Adipocyte (in vitro differentiated cells): ENCODE results near the gene CNTNAP5.

Experiments used
- DNase-seq: peaks from one replicate; pipeline ENCODE4 v3.0.0-alpha.2; 2015; ENCODE audit warnings: low read depth
- H3K27me3 ChIP-seq: replicated peaks from 2 replicates; pipeline ENCODE4 v1.7.0; 2013; ENCODE audit warnings: mild to moderate bottlenecking, low read length, moderate library complexity; ENCODE audit not compliant: control insufficient read depth, insufficient read depth
- H3K36me3 ChIP-seq: 2 replicates; pipeline ENCODE4 v1.7.0; 2013; ENCODE audit warnings: low read length, mild to moderate bottlenecking, moderate library complexity; ENCODE audit not compliant: control insufficient read depth, insufficient read depth, severe bottlenecking
- H3K4me1 ChIP-seq: 2 replicates; pipeline ENCODE4 v1.7.0; 2013; ENCODE audit warnings: mild to moderate bottlenecking, low read length, moderate library complexity; ENCODE audit not compliant: control insufficient read depth, insufficient read depth
- H3K4me3 ChIP-seq: 2 replicates; pipeline ENCODE4 v1.7.0; 2013; ENCODE audit warnings: mild to moderate bottlenecking, low read length, moderate library complexity
- H3K9ac ChIP-seq: 2 replicates; pipeline ENCODE4 v1.7.0; 2013; ENCODE audit warnings: mild to moderate bottlenecking, low read length, moderate library complexity
- H3K9me3 ChIP-seq: 2 replicates; pipeline ENCODE4 v1.7.0; 2013; ENCODE audit warnings: mild to moderate bottlenecking, low read length, moderate library complexity; ENCODE audit not compliant: control insufficient read depth

CNTNAP5 gene

DNA sequence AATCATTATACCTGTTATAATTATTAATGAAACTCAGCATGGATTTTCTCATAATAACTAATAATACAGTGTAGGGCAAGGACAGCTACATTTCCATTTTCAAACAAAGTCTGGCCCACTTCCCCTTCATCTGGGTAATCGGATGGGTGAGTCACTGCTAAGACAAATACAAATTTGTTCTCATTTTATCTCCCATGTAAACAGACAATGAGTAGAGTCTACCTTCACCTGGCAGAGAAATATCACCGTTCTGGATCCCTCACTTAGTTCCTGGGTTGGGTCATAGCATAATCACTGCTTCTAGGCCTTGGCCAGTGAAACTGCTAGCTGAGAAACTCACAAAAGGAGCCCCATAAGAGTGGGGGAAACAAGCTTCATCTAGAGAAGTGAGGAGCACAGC is 9.2 kb downstream of the CNTNAP5 start:
- no peak for DNase-seq

DNA sequence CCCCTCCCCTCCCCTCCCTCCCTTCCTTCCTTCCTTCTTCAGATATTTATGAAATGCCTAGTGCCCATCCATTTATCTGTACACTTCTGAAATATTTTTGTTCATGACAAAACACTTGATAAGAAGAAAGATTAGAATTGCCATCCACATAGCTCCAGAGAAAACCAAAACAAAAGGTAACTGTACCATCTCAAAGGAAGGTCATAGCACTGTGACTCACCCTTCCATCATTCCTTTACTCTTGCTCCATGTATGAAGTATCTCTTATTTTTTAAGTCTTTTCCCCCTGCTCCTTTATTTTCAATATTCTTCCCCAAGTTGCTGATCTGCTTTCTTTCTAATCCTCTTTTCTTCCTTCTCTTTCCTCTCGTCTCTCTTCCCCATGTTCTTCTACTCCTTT is 9.9 kb downstream of the CNTNAP5 start:
- Histone ChIP-seq H3K27me3 (no peaks in the 10 kb centered on the region), H3K4me3 (no peak overlapping the region), H3K36me3 (no peaks in the 10 kb centered on the region), H3K4me1 (no peaks in the 10 kb centered on the region), H3K9me3 (no peaks in the 10 kb centered on the region), H3K9ac (no peak overlapping the region)
- DNase-seq = no peak

More for the DNA sequence above, 9.2 kb downstream of the CNTNAP5 start:
- Histone ChIP-seq H3K4me1 (no peaks in the 10 kb centered on the region), H3K9ac (no peak overlapping the region), H3K4me3 (no peak overlapping the region), H3K36me3 (no peaks in the 10 kb centered on the region), H3K9me3 (no peaks in the 10 kb centered on the region), H3K27me3 (no peaks in the 10 kb centered on the region)

DNA sequence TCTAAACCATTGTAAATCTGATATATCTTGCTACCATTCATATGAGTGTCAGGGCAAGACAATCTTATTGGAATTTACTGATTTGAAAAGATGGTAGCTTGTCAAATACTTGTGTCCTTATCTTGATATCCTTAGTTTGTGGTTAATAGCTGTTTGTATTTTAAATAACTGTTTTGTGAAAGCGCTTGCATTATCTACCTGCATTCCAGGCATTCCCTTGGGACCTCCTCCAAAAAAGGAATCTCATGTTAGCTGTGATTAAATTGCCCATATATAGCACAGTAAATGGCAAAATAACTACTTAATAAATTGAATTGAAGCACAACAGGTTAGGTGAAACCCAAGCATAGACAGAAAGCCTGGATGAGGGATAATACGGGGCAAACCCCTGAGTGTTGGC is 13.9 kb downstream of the CNTNAP5 start:
- H3K36me3 ChIP-seq = no peaks in the 10 kb centered on the region
- no peaks in the 10 kb centered on the region for H3K27me3 ChIP-seq
- H3K4me3 ChIP-seq = no peak overlapping the region
- H3K9ac ChIP-seq = no peak overlapping the region
- DNase-seq = no peak
- no peaks in the 10 kb centered on the region for H3K4me1 ChIP-seq
- no peaks in the 10 kb centered on the region for H3K9me3 ChIP-seq

DNA sequence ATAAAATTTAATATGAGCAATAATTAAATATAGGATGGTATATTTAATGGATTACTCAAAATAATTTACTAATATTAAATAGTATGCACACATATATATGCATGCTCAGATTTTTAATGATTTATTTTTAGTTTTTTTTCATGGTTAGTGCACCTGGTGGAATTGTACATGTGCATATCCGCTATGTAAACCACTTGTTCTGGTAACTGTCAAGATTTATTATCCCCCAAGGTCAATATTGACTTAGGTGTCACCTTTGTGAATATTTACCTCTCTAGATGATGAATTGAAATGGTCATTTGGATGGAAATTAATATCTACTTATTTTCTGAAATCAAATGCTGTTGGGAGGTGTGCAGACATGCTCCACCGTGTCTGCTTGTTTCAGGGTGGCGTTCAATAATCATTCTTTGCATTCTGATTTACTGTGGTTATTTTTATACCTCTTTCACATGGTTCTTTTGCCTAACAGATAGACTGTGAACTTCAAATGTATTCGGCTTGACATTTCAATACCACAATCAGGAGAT is 14.7 kb downstream of the CNTNAP5 start:
- H3K4me1 ChIP-seq = no peaks in the 10 kb centered on the region
- no peaks in the 10 kb centered on the region for H3K36me3 ChIP-seq
- H3K27me3 ChIP-seq = no peaks in the 10 kb centered on the region
- no peak overlapping the region for H3K4me3 ChIP-seq
- no peak for DNase-seq
- H3K9ac ChIP-seq = no peak overlapping the region
- H3K9me3 ChIP-seq = no peaks in the 10 kb centered on the region

DNA sequence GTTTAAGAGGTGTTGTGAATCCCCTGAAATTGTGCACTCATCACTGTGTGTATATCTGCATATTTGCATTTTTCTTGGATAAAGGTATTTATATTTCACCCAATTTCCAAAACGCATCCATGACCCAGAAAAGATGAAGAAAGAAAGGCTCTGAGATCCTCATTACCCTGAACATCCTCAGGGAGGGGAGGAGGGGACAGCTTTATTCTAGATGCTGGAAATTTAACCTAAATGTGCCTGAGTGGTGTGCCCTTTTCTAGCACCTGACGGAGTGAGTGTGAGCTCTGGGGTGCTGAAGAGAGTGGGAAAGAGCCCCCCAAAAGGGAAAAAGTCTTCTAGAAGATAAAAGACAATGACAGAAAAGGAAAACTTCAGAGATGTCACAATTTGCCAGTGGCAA is 20.8 kb downstream of the CNTNAP5 start:
- Histone ChIP-seq H3K27me3 (no peaks in the 10 kb centered on the region), H3K4me1 (no peaks in the 10 kb centered on the region), H3K36me3 (no peaks in the 10 kb centered on the region), H3K4me3 (no peak overlapping the region), H3K9me3 (no peaks in the 10 kb centered on the region), H3K9ac (no peak overlapping the region)
- no peak for DNase-seq

DNA sequence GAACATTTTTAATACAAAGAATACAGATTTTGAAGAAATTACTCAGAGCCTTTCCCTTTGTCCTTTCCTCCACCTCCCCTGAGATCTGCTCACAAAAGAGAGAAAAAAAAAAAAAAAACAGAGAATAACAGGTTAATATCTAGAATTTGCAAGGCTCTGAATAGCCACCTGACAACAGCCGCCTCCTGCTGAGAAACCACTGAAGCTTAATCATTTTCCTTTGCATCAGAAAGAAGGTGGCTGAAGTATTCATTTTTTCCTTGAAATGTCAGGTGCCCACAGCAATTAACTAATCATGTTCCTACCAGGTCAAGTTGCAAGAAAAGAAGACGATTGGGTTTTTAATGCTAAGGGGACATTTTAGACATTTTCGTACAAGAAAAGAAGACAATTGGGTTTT is 21.2 kb downstream of the CNTNAP5 start:
- Histone ChIP-seq H3K9ac (no peak overlapping the region), H3K4me1 (no peaks in the 10 kb centered on the region), H3K4me3 (no peak overlapping the region), H3K9me3 (no peaks in the 10 kb centered on the region), H3K27me3 (no peaks in the 10 kb centered on the region), H3K36me3 (no peaks in the 10 kb centered on the region)
- no peak for DNase-seq

DNA sequence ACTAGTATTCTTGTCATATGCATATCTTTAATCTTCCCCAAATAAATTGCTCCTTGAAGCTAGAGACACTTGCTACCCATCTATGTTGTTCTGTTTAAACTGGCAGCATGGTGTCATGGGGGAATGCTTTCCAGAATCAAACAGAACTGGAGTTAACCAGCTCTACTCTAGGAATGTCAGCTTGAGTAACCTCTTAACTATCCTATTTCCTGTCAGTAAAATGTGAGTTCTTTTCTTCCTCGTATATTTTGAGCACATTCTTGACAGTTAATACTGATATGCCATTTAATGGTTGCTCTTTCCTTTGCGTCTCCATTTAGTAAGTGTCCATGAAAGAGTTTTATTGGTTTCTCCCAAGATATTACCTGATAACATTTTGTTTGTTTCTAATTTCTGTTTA is 23.0 kb downstream of the CNTNAP5 start:
- H3K9me3 ChIP-seq = no peaks in the 10 kb centered on the region
- H3K4me3 ChIP-seq = no peak overlapping the region
- no peaks in the 10 kb centered on the region for H3K4me1 ChIP-seq
- no peaks in the 10 kb centered on the region for H3K36me3 ChIP-seq
- DNase-seq = no peak
- H3K27me3 ChIP-seq = no peaks in the 10 kb centered on the region
- H3K9ac ChIP-seq = no peak overlapping the region

DNA sequence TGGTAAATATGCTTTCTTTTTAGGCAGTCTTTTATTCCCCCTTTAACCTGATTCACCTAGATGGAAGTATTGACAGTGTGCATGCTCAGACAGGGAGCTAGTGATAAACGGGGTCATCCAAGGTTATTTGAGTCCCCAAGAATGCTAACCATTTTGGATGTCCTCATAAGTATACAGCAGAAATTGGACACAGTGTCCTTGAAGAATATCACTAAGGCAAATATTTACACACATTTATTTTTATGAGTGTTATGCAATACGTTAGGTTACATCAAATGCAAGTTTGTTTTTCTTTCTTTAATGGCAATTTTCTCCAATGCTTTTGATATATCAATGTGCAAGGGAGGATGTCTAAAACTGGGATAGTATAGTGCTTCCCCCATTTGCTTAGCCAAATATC is 23.6 kb downstream of the CNTNAP5 start:
- H3K9ac ChIP-seq = no peak overlapping the region
- H3K9me3 ChIP-seq = no peaks in the 10 kb centered on the region
- no peak overlapping the region for H3K4me3 ChIP-seq
- H3K4me1 ChIP-seq = no peaks in the 10 kb centered on the region
- no peaks in the 10 kb centered on the region for H3K27me3 ChIP-seq
- no peaks in the 10 kb centered on the region for H3K36me3 ChIP-seq
- DNase-seq = no peak

DNA sequence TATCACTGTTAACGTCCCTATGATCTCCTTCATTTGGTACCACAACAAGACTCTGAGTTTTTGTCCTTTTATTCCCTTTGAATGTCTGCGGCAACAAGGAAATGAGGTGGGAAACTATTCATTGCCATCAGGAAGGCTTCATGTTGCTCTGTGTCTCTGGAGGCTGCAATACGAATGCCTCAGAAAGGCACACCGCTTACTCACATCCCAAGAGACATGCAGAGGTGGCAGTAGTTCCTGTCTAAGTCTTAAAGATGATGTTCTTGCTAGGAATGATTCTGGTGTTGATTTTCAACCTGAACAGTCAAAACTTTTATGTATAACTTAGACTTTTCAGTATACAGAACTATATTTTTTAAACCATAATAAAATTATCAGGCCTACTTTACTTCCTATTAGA is 24.0 kb downstream of the CNTNAP5 start:
- Histone ChIP-seq H3K9ac (no peak overlapping the region), H3K9me3 (no peaks in the 10 kb centered on the region), H3K27me3 (no peaks in the 10 kb centered on the region), H3K4me3 (no peak overlapping the region), H3K36me3 (no peaks in the 10 kb centered on the region), H3K4me1 (no peaks in the 10 kb centered on the region)
- no peak for DNase-seq

DNA sequence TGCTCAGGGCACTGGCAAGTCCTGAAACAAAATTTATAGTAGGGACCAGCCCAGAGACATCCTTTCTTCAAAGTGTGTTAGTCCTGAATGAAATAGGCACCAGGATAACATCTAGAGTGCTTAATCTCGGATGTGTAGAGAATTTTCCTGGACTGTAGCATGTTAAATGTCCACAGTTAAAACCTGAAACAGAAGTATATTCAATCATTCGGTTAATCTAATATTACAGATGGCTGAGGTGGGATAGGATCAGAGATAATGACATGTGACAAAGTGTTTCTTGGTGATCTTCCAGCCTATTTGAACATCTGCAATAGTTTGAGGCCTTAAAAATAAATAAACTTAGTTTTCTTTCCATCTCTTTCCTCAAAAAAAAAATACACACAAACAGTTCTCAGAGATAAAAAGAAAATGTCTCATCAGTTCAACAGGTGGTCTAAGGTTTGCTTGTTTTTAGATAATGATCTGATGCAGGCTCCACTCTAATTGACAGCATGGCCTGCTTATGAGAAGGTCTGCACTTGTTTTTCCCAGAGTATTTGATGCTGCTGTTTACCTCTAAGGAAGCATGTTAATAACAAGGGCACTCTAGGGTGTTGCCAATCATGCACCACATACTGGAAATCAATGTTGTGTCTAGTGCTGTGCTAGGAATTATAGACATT is 25.9 kb downstream of the CNTNAP5 start:
- no peaks in the 10 kb centered on the region for H3K9me3 ChIP-seq
- no peaks in the 10 kb centered on the region for H3K4me1 ChIP-seq
- H3K9ac ChIP-seq = no peak overlapping the region
- no peaks in the 10 kb centered on the region for H3K27me3 ChIP-seq
- DNase-seq = no peak
- no peaks in the 10 kb centered on the region for H3K36me3 ChIP-seq
- no peak overlapping the region for H3K4me3 ChIP-seq

DNA sequence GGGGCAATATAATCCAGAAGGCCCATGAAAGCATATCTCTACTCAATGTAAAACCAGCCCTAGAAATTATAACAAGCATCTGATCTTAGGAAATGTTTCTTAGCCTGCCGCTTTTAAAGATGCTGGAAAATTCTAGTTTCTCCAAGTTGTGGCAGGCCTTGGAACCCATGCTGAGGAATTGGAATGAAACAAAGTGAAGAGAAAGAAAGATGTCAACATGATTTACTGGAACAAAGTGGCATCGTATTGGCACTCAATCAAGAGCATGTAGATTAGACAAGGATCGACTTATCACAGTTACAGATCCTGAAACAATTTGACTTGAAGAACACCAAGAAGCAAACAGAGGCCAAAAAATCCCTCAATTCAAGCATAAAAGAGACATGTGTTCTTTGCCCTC is 28.7 kb downstream of the CNTNAP5 start:
- no peak for DNase-seq

DNA sequence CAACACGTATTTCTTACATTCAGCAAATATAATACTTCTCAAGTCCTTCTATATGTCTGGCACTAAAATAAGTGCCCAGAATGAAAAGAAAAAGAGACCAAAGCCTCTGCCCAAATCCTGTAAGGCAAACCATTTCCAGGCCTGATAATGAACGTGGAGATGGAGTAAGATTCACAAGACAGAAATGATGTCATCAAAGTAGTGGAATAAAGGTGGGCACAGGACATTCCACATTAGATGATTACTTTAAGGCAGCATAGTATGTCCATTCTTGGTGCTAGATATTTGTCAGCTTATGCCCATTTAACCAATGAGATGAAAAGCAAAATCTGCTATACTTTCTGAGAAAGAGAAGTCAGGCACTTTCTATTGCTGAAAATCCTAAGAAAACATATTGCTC is 38.5 kb downstream of the CNTNAP5 start:
- Histone ChIP-seq H3K27me3 (no peaks in the 10 kb centered on the region), H3K36me3 (no peaks in the 10 kb centered on the region), H3K4me1 (no peaks in the 10 kb centered on the region), H3K9ac (no peak overlapping the region), H3K4me3 (no peak overlapping the region), H3K9me3 (no peaks in the 10 kb centered on the region)
- DNase-seq = no peak

More for the DNA sequence above, 28.7 kb downstream of the CNTNAP5 start:
- H3K4me1 ChIP-seq = no peaks in the 10 kb centered on the region
- H3K27me3 ChIP-seq = no peaks in the 10 kb centered on the region
- H3K36me3 ChIP-seq = no peaks in the 10 kb centered on the region
- H3K9ac ChIP-seq = no peak overlapping the region
- H3K4me3 ChIP-seq = no peak overlapping the region
- no peaks in the 10 kb centered on the region for H3K9me3 ChIP-seq
